Activated T-cell treated with anti-CD3 and anti-CD28 coated beads, Interleukin-2, amount 50 U/mL, for 48 hours (primary cell): ENCODE data around the gene CRY1.
"Not testable (repeated sequence)": the region's sequence is repeated elsewhere in the genome, so short reads cannot be mapped to it uniquely, and the experiment has no call there.

Experiments
- DNase-seq, 2 experiments: peaks; one replicate each; pipeline ENCODE4 v3.0.0-alpha.2; 2020

CRY1 gene

DNA sequence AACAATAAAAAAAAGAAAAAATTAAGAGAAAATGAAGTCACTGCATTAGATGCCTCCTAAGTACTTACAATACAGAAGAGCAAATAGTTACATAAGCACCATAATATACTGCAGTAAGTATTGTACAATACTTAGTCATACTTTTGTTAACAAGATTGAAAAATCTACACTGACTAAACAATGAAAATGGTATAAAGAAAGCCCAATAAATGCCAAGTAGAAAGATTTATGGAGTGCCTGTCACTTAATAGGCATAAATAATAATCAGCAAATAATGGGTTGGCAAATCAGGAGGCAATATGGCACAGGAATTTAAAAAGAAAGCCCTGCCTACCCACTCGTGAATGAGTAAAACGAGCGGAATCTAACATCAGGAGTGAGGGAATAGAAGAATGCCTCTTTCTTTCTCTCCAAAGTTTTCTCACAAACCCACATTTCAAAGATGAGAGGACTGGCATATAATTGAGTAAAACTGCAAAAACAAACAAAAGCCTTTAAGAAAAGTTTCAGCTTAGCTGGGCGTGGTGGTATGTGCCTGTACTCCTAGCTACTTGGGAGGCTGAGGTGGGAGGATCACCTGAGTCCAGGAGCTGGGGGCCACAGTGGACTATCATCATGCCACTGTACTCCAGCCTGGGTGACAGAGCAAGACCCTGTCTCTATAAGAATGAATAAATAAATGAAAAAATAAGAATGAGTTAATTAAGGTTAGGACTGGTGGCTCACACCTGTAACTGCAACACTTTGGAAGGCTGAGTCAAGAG is 36.1 kb downstream of the CRY1 start:
- no peak for DNase-seq

DNA sequence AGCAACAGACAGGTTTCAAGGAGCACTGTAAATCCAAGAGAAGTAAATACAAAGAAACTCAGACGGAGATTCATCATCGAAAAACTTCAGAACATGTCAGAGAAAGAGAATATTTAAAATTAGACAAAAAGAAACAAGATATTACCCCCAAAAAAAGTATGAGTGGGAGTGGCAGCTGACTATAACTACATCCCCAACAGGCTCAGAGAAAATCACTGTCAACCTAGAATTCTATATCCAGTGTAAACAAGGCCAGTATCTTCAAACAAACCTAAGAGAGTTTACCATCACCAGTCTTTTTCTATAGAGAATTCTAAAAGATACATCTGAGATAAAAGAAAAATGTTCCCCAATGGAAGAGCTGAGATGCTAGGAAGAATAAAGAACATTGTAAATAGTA is 39.6 kb downstream of the CRY1 start:
- no peak for DNase-seq

DNA sequence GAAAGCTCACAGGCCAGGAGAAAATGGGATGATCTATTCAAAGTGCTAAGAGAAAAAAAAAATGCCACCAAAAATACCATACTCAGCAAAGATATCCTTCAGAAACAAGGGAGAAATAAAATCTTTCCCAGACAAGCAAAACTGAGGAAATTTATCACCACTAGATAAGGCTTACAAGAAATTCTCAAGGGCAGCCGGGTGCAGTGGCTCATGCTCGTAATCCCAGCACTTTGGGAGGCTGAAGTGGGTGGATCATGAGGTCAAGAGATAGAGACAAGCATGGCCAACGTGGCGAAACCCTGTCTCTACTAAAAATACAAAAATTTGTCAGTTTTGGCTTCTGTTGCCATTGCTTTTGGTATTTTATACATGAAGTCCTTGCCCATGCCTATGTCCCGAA is 48.2 kb downstream of the CRY1 start:
- DNase-seq, result no peak

DNA sequence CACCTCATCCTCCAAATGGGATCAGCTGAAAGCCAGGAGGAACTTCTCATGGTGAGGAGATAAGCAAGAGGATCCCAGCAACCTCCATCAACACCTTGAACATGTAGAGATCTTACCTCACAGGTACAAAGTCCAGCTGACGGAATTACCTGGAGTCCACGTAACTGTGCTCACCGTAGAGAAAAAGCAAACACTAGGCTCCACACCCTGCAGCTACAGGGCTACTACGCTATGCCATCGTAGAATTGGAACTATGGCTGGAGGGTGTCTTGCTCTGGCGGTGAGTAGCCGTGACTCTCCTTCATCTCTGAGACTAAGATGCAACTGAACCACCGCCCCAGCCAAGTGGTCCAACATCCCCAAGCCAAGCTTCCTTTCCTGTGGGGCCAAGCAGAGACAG is 50.5 kb downstream of the CRY1 start:
- DNase-seq, result no peak

DNA sequence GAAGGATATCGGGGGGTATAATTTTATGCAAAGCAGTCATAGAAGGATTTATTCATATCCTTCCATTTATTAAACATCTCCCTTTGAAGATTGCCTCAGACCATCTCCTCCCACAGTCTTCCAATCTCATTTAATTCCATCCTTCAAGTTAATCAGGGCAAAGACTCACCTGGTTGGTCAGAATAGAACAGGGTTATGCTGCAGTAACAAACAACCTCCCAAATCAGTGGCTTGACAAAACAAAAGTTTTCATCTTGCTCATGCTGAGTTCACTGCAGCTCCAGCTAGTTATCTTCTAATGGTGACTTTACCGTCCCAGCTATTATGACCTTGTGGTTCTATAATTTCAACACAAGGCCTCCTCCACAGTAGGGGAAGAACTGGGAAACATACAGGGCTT is 57.6 kb downstream of the CRY1 start:
- DNase-seq, result no peak

DNA sequence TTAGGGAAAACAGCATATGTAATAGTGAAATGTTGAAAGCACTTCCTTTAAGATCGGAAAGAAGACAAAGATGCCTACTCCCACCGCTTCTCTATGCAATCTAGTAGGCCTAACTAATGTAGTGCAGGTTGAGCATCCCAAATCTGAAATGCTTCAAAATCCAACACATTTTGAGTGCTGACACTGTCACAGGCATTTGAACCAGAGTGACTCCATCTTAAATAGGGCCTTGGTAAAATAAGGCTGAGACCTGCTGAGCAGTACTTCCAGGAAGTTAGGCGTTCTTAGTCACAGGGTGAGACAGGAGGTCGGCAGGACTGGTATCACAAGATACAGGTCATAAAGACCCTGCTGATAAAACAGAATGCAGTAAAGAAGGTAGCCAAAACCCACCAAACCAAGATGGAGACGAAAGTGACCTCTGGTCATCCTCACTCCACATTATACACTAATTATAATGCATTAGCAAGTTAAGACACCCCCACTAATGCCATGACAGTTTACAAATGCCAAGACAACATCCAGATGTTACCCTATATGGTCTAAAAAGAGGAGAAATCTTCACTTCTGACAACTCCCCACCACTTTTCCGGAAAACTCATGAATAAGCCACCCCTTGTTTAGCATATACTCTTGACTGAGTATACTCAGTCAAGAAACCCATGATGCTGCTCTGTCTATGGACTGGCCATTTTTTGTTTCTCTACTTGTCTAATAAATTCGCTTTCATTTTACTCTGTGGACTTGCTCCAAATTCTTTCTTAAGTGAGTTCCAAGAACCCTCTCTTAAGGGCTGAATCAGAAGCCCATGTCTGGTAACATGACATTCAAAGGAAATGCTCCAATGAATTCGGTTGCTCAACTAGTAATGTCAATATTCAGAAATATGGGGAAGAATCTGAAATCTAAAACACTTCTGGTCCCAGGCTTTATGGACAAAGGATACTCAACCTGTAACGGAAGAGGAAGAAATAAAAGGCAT is 59.3 kb downstream of the CRY1 start:
- no peak for DNase-seq

DNA sequence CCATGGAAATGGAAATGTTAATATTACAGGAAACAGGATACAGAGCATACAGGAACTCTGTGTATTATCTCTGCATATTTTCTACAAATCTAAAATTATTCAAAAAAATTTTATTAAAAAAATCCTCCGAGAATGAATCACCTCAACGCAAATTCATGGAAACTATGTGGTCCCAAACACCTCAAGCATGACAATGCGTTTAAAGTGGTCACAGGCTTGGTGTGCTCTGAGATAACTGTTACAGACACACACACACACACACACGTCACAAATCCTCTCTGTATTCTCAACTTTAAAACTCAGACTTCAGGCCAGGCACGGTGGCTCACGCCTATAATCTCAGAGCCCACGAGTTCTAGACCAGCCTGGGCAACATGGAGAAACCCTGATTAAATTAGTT is 61.1 kb downstream of the CRY1 start:
- no peak for DNase-seq

DNA sequence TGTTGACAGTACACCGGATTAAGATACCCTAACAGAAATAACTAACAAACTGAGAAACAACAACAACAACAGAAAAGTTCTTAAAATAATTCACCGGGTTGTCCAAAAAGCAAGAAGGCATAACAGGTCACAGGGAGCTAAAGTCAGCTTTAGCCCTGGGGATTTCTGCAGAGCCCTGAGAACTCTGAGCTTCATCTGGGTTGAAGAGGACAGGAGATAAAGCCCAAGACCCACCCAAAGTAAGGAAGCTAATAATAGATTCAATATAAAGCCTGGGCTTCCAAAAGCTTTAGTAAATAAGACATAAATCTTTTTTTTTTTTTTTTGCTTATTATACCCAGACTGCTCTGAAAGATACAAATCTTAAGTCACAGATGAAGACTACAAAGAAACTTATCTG is 62.3 kb downstream of the CRY1 start:
- no peak for DNase-seq

DNA sequence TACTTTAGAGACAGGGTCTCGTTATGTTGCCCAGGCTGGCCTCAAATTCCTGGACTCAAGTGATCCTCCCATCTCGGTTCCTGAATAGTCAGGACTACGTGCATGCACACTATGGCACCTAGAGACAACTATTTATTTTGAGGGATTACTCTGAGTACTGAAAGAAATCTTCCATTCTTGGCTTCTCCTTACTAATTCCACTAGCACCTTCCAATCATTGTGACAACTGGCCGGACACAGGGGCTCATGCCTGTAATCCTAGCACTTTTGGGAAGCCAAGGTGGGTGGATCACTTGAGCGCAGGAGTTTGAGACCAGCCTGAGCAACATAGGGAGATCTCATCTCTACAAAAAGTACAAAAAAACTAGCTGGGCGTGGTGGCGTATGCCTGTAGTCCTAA is 64.3 kb downstream of the CRY1 start:
- no peak for DNase-seq

DNA sequence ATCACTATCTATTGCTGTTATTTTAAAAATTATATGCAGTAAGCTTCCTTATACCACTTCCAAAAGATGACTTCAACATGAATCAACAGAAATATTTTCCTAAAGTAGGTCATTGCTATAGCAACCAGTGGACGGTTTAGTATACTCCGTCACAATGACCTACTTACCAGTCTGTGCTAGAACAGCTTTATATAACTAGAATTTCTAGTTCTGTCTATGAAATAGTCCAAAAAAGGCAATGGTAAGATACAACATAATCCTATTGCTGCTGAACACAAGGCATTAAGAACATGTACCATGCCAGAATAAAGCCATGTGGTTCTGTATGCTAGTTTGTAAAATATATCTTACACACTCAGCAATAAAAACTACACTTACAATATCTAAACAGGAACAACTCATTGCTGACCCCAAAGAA is 65.7 kb downstream of the CRY1 start:
- DNase-seq, result no peak

DNA sequence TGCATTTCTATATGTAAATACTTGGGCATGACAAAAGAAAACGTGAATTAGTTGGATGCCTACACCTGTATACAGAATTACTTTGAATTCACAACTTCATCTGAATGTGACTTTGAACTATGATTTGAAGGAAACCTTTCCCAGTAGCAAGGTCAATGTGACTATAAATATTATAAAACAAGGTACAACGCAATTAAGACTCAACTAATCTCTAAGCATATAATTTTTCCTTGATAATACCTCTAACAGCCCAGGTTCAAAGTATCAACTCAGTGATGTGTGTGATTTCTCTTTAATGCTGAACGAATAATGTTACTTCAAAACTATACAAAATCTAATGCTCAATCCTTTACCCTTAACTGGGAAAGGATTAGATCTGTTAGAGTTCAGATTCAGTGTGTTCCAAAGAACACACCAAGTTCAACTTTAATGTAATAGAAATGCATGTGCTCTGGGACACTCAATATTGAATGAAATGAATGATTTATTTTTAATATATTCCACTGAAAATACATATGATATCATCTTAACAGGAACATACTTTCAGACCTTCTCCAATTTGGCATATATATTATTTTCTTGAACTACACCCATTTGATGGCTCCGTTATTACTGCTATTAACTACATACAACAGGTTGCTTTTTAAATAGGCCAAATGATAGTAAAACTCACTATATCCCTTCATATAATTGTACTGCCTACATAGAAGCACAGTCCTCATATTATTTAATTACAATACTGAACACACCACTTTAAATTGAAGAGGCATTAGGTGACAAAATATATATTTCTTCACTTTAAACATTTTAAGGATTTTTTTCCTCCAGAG is 66.3 kb downstream of the CRY1 start:
- DNase-seq, result no peak

DNA sequence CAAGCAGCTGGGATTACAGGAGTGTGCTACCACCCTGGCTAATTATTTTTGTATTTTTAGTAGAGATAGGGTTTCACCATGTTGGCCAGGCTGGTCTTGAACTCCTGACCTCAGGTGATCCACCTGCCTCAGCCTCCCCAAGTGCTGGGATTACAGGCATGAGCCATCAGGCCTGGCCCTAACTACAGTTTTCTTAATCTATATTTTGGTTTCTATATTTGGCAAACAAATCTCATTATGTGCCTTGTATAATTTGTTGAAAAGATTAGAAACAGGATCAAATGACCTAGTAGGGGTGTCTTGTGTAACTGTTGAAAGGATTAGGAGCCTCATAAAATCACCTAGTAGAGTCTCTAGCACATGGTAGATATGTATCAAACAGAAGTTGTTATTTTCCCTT is 67.0 kb downstream of the CRY1 start:
- DNase-seq, result not testable (repeated sequence)

DNA sequence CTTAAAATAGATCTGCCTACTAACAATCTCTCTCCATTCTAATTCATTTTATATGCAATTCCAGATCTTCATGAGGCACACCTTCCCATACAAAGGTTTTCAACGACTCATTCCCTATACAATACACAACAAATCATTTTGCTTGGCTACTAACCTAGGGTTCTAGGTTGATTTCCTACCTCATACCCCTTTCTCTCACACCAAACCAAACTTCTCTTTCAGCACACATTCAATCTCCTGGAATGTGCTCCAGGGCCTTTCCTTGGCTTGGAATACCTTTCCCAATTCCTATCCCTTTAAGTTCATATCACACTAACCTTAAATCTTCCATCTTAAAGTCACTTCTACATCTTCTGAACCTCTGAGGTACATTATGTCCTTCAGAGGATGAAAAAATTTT is 67.7 kb downstream of the CRY1 start:
- DNase-seq, result no peak

DNA sequence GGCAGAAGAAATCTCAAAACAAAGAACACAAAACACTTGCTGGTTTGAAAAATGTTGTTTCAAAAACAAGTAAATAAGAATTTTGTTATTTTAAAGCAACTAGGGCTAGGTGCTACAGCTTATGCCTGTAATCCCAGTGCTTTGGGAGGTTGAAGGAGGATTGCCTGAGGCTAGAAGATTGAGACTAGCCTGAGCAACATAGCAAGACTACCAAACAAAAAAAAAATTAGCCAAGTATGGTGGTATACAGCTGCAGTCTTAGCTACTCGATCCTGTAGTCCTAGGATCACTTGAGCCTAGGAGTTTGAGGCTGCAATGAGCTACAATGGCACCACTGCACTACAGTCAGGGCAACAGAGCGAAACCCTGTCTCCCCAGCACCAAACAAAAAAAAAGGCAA is 73.8 kb downstream of the CRY1 start:
- no peak for DNase-seq

DNA sequence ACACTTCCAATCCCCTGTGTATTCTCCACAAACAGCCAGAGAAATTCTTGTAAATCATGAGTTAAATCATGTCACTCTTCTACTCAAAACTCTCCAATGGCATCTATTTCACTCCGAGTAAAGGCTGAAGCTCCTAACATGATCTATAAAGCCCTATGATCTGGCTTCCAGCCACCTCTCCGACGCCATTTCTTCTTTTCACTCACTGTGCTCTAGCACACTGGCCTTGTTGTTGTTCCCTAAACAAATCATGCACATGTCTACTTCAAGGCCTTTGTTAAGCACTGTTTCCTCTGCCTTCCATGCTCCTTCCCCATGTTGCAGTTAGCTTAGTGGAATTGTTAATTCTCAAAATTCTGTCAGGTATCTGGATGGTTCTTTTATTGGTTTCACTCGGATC is 76.3 kb downstream of the CRY1 start:
- DNase-seq, result no peak

DNA sequence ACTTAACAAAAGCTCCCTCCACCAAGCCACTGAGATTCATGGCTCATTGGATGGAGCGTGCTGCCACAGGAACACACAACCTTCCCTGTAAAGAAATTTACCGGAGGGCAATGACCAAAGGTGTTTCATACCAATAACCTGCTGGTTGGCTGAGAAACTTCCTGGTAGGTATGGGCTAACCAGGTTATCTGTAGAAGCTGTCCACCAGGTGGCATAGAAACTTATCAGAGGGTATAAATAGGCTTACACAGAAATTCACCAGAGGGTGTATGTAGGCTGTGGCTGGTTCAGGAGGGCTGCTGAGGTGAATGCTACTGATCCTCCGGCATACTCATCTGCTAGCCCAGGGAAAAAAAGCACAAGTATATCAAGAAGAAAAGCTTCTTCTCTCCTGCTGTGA is 79.3 kb downstream of the CRY1 start:
- no peak for DNase-seq

DNA sequence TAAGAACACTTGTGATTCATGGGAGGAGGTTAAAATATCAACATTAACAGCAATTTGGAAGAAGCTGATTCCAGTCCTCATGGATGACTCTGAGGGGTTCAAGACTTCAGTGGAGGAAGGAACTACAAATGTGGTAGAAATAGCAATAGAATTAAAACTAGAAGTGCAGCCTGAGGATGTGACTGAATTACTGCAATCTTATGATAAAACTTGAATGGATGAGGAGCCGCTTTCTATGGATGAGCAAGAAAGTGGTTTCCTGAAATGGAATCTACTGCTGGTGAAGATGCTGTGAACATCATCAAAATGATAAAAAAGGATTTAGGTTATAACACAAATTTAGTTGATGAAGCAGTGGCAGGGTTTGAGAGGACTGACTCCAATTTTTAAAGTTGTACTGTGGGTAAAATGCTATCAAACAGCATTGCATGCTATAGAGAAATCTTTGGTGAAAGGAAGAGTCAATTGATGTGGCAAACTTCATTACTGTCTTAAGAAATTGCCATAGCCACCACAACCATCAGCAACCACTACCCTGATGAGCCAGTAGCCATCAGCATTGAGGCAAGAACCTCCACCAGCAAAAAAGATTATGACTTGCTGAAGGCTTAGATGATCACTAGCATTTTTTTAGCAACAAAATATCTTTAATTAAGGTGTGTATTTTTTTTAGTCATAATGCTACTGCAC is 80.5 kb downstream of the CRY1 start:
- DNase-seq, result no peak

DNA sequence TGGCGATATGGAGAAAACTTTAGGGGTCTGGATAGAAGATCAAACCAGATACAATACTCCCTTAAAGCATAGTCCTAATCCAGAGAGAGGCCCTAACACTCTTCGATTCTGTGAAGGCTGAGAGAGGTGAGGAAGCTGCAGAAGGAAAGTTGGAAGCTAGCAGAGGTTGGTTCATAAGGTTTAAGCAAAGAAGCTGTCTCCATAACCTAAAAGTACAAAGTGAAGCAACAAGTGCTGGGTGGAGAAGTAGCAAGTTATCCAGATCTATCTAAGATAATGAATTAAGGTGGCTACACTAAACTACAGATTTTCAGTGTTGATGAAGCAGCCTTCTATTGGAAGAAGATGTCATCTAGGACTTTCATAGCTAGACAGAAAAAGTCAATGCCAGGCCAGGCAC is 81.8 kb downstream of the CRY1 start:
- no peak for DNase-seq

DNA sequence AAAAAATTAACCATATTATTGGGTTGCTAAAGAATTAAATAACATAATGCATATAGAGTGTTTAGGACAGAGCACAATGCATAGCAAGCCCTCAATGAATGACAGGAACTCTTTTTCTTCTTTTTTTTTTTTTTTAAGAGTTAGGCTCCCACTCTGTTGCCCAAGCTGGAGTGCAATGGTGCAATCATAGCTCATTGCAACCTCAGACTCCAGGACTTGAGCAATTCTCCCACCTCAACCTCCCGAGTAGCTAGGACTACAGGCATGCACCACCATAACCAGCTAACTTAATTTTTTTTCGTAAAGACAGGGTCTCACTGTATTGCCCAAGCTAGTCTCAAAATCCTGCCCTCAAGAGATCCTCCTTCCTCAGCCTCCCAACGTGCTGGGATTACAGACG is 85.9 kb downstream of the CRY1 start:
- no peak for DNase-seq

DNA sequence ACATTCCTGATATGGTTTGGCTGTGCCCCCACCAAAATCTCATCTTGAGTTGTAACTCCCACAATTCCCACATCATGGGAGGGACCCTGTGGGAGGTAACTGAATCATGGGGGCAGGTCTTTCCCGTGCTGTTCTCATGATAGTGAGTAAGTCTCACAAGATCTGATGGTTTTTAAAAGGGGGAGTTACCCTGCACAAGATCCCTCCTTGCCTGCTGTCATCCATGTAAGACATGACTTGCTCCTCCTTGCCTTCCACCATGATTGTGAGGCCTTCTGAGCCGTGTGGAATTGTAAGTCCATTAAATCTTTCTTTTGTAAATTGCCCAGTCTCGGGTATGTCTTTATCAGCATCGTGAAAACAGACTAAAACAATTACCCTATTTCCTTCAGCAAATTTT is 90.7 kb downstream of the CRY1 start:
- not testable (repeated sequence) for DNase-seq

DNA sequence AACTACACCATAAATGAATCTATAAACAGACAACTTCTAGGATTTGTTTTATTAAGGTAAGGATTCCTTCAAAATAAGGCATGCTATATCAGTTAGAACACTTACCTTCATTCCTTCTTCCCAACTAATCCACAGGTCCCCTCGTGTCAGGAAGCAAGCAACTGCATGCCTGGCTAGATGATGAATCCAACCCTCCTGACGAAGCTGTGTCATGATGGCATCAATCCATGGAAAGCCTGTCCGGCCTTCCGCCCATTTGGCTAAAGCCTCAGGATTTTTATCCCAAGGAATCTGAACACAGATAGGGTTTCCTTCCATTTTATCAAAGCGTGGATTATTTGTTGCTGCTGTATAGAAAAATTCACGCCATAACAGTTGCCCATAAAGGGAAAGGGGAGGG is 93.9 kb downstream of the CRY1 start:
- no peak for DNase-seq

DNA sequence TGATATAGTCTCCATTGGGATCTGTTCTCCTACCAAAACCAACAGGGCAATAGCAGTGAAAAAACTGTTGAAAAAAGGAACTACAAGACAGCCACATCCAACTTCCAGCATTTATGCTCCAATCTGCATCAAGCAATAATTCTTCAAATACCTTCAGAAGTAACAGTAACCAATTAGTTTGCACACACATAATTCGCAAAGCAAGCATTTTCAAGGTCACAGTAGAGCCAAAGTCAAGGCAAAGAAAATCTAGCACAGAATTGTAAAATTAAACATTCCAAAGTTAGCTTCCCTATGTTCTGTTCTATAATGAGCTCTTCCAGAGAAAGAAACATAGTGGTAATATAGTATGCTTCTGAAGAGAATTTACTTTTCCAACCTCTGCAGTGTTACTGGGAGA is 95.4 kb downstream of the CRY1 start:
- DNase-seq, result no peak

DNA sequence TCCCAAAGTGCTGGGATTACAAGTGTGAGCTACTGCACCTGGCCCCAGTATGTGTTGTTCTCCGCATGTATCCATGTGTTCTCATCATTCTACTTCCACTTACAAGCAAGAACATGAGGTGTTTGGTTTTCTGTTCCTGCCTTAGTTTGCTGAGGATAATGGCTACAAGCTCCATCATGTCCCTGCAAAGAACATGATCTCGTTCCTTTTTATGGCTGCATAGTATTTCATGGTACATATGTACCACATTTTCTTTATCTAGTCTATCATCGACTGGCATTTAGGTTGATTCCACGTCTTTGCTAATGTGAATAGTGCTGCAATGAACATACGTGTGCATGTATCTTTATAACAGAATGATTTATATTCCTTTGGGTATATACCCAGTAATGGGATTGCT is 97.2 kb downstream of the CRY1 start:
- not testable (repeated sequence) for DNase-seq
